Stomach (tissue), 9 donors: ENCODE results near the gene GARIN5B. TPM values are rescaled to one million over a fixed set of nuclear protein-coding genes. Genes with fewer than 3 reads are reported as not detected.

Experiments
- DNase-seq, 2 donors: peaks; one replicate each; pipeline versions ENCODE4 v3.0.0 to v3.0.0-alpha.2; 2013 to 2019
- H3K27ac ChIP-seq, 5 donors: fragments of 200-600 bp in 4 of 5; sonication (generic) in 4 of 5; one replicate each; pipeline ENCODE4 v1.5.1; 2013 to 2019; ENCODE audit warnings: mild to moderate bottlenecking in 1 of 5, moderate library complexity in 1 of 5
- H3K27me3 ChIP-seq, 3 donors: fragments of 200-600 bp; sonication (generic); one replicate each; pipeline ENCODE4 v1.5.1; 2017 to 2019; ENCODE audit warnings: mixed run types in 1 of 3
- H3K36me3 ChIP-seq, 4 donors: fragments of 200-600 bp; sonication (generic); 1 replicate in 3 of 4; 2 replicates in 1 of 4; pipeline ENCODE4 v1.5.1; 2016 to 2019
- H3K4me1 ChIP-seq, 4 donors: fragments of 200-600 bp; sonication (generic); one replicate each; pipeline ENCODE4 v1.5.1; 2016 to 2019
- H3K4me3 ChIP-seq, 4 donors: fragments of 200-600 bp; sonication (generic) in 3 of 4; one replicate each; pipeline ENCODE4 v1.5.1; 2016 to 2019; ENCODE audit warnings: mild to moderate bottlenecking in 1 of 4
- H3K9me3 ChIP-seq, 4 donors: fragments of 200-600 bp; sonication (generic); one replicate each; pipeline ENCODE4 v1.5.1; 2016 to 2019
- EP300 ChIP-seq: sonication (generic); formaldehyde crosslinking; IDR thresholded peaks from one replicate; pipeline ENCODE4 v1.6.1; 2017; ENCODE audit warnings: antibody characterized with exemption
- POLR2A ChIP-seq, 4 donors: fragments of 450-650 bp; IDR thresholded peaks; one replicate each; pipeline ENCODE4 v1.6.1; 2016; ENCODE audit warnings: antibody characterized with exemption in 4 of 4, control low read depth in 2 of 4, mild to moderate bottlenecking in 1 of 4, moderate library complexity in 1 of 4
- POLR2AphosphoS5 ChIP-seq, 3 donors: sonication (generic); formaldehyde crosslinking; IDR thresholded peaks; one replicate each; pipeline ENCODE4 v1.6.1; 2016; ENCODE audit warnings: antibody characterized with exemption in 3 of 3
- WGBS, 5 donors: extraction: QIAGEN DNeasy Blood & Tissue Kit in 3 of 5; methylation state at CpG; one replicate each; pipeline versions ENCODE4 v1.1.5 to v1.1.7; 2013 to 2018; 5-methylcytosine and 5-hydroxymethylcytosine counted together
- intact Hi-C: fragments of 100-400 bp; cut with DNase I; formaldehyde crosslinking; loops from one replicate; pipeline ENCODE4 v1.15.1; 2023; ENCODE audit warnings: low total_unique reads
- polyA plus RNA-seq, 3 donors: library from polyadenylated mRNA; stranded (reverse); fragments of 200-250 nt; gene quantifications; one replicate each; pipeline ENCODE4 v1.2.3, GENCODE V29; 2013
- total RNA-seq, 5 donors: library from RNA; depleted of rRNA; stranded (reverse); fragments of >200 nt; gene quantifications; one replicate each; pipeline versions ENCODE4 v1.1.0 to v1.2.3, GENCODE V29; 2014 to 2016
- TF ChIP-seq, protein P1 (sequence below), 7 experiments: fragments of 450-650 bp in 4 of 7; fragments of 200-600 bp in 3 of 7; sonication (generic) in 3 of 7; IDR thresholded peaks; one replicate each; pipeline ENCODE4 v1.5.1; 2016 to 2019; ENCODE audit warnings: antibody characterized with exemption in 7 of 7, control low read depth in 2 of 7, mild to moderate bottlenecking in 1 of 7
- donor health status: healthy with polysubstance abuse.
- donor health status: Bipolar disorder and iron deficiency.
- donor health status: healthy.

GARIN5B gene
- total and polyA plus RNA-seq, 8 donors = not detected

DNA sequence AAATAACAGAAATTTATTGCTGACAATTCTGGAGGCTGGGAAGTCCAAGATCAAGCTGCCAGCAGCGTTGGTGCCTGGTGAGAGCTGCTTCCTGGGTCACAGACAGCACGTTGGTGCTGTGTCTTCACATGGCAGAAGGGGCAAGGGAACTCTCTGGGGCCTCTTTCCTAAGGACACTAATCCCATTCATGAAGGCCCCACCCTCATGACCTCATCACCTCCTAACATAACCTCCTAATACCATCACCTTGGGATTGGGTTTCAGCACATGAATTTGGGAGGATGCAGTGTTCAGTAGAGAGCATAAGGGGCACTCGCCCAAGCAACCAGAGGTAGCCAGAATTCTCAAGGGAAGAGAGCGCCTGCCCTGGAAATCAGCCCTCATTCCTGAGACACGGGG is 53.6 kb downstream of the GARIN5B start:
- WGBS, 5 donors = 88 to 94% (median 89%) methylated on average over 5 of the region's 5 CpGs
- TF ChIP-seq POLR2AphosphoS5 (IDR thresholded peaks at IDR 0.05) = no peak
- TF ChIP-seq EP300 = no peak
- no peak for TF ChIP-seq POLR2A (IDR thresholded peaks at IDR 0.05)
- TF ChIP-seq, protein P1, sequence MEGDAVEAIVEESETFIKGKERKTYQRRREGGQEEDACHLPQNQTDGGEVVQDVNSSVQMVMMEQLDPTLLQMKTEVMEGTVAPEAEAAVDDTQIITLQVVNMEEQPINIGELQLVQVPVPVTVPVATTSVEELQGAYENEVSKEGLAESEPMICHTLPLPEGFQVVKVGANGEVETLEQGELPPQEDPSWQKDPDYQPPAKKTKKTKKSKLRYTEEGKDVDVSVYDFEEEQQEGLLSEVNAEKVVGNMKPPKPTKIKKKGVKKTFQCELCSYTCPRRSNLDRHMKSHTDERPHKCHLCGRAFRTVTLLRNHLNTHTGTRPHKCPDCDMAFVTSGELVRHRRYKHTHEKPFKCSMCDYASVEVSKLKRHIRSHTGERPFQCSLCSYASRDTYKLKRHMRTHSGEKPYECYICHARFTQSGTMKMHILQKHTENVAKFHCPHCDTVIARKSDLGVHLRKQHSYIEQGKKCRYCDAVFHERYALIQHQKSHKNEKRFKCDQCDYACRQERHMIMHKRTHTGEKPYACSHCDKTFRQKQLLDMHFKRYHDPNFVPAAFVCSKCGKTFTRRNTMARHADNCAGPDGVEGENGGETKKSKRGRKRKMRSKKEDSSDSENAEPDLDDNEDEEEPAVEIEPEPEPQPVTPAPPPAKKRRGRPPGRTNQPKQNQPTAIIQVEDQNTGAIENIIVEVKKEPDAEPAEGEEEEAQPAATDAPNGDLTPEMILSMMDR (IDR thresholded peaks at IDR 0.05) = no peak
- no peak for DNase-seq
- no peaks in the 10 kb centered on the region for H3K4me1 ChIP-seq
- H3K27ac ChIP-seq = no peak overlapping the region
- intact Hi-C loops = loop anchor here (10.0 kb wide), 1 partner anchor 105 kb away; no protein-coding TSS in a partner anchor
- no peaks in the 10 kb centered on the region for H3K9me3 ChIP-seq
- no peaks in the 10 kb centered on the region for H3K27me3 ChIP-seq
- H3K36me3 ChIP-seq = peaks cover 0 to 45% (median 18%) of the 10 kb centered on the region in 4 donors
- no peak overlapping the region for H3K4me3 ChIP-seq

- intact Hi-C loops = loop anchor here (10.0 kb wide), 1 partner anchor 107 kb away; no protein-coding TSS in a partner anchor
- WGBS, 5 donors = 76 to 93% (median 84%) methylated on average over 7 to 11 of the region's 11 CpGs
- H3K36me3 ChIP-seq = peaks cover 0 to 53% (median 23%) of the 10 kb centered on the region in 4 donors
These were observed 54.8 kb downstream of the GARIN5B start for GRCh38 chr19:55308281-55308680.

GRCh38 chr19:55306712-55307111 is 56.3 kb downstream of the GARIN5B start:
- Histone ChIP-seq H3K4me3 (no peak overlapping the region), H3K9me3 (no peaks in the 10 kb centered on the region), H3K4me1 (peaks cover 5 to 7% (median 6%) of the 10 kb centered on the region in 4 donors), H3K36me3 (peaks cover 0 to 61% (median 27%) of the 10 kb centered on the region in 4 donors), H3K27me3 (no peaks in the 10 kb centered on the region), H3K27ac (no peak overlapping the region)
- WGBS, 5 donors = 68 to 80% (median 75%) methylated on average over 3 of the region's 3 CpGs
- DNase-seq = no peak
- intact Hi-C loops = loop anchor here (10.0 kb wide), 1 partner anchor 108 kb away; no protein-coding TSS in a partner anchor
- no peak for TF ChIP-seq EP300
- TF ChIP-seq POLR2AphosphoS5 (IDR thresholded peaks at IDR 0.05) = no peak
- TF ChIP-seq POLR2A (IDR thresholded peaks at IDR 0.05) = no peak
- TF ChIP-seq, protein P1 (IDR thresholded peaks at IDR 0.05) = no peak

More at GRCh38 chr19:55308281-55308680, 54.8 kb downstream of the GARIN5B start:
- no peak overlapping the region for H3K27ac ChIP-seq
- no peak for DNase-seq
- no peaks in the 10 kb centered on the region for H3K9me3 ChIP-seq
- no peak overlapping the region for H3K4me3 ChIP-seq
- H3K27me3 ChIP-seq = no peaks in the 10 kb centered on the region
- no peaks in the 10 kb centered on the region for H3K4me1 ChIP-seq
- no peak for TF ChIP-seq POLR2A (IDR thresholded peaks at IDR 0.05)
- TF ChIP-seq POLR2AphosphoS5 (IDR thresholded peaks at IDR 0.05) = no peak
- TF ChIP-seq, protein P1 (IDR thresholded peaks at IDR 0.05) = no peak
- no peak for TF ChIP-seq EP300

- 88 to 93% (median 90%) methylated on average over 17 of the region's 17 CpGs for WGBS, 5 donors
- DNase-seq = no peak
These were observed 57.0 kb downstream of the GARIN5B start for GRCh38 chr19:55305983-55306562.

More at GRCh38 chr19:55305983-55306562, 57.0 kb downstream of the GARIN5B start:
- intact Hi-C loops = loop anchor here (10.0 kb wide), 1 partner anchor 109 kb away; no protein-coding TSS in a partner anchor
- TF ChIP-seq EP300 (no peak), POLR2AphosphoS5 (IDR thresholded peaks at IDR 0.05) (no peak)
- TF ChIP-seq, protein P1 (IDR thresholded peaks at IDR 0.05) = no peak
- no peaks in the 10 kb centered on the region for H3K27me3 ChIP-seq
- no peak overlapping the region for H3K27ac ChIP-seq
- peaks cover 7 to 12% (median 12%) of the 10 kb centered on the region in 4 donors for H3K4me1 ChIP-seq
- no peaks in the 10 kb centered on the region for H3K9me3 ChIP-seq
- H3K4me3 ChIP-seq = no peak overlapping the region
- peaks cover 0 to 61% (median 27%) of the 10 kb centered on the region in 4 donors for H3K36me3 ChIP-seq
